Cerebellar nuclear complex (tissue), 1 donor: Measurements from ENCODE around the gene C17orf67.

Experiments used
- DNase-seq, 2 experiments: peaks; one replicate each; lab custom pipeline; 2025; lab: John Stamatoyannopoulos, UW

The C17orf67 gene

DNA sequence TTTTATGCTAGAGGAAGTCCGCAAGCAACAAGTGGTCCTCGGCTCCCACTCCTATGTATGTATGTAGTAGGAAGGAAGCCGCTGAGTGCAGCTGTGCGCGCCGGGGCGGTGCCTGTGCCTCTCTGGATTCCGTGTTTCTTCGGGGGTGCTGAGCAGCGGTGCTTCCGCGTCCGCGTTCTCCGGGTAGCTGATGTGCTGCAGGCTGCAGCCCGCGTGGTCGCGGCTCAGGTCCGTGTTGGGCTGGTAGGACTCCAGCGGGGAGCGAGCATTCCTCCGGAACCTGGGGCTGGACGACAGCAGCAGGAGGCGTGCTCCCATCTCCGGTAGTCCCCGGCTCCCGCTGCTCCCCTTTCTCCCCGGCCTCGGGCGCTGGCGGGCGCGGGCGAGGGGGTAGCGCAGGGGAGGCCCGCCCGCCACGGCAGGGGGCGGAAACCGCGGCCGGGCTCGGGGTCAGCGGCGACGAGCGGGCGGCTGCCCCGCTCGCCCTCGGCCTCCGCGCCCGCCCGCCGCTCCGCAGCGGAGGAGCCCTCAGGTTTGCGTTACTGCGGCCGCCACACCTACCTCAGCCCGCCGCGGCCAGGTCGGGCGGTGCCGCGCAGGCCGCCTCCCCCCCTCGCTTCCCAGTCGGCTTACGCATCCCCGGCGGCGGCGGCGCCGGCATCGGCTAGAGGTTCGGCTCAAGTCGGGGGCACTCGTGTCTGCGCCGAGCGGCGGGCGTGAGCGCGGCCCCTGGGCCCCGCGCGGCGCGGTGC is 487 bp downstream of the C17orf67 start:
- no peak for DNase-seq

DNA sequence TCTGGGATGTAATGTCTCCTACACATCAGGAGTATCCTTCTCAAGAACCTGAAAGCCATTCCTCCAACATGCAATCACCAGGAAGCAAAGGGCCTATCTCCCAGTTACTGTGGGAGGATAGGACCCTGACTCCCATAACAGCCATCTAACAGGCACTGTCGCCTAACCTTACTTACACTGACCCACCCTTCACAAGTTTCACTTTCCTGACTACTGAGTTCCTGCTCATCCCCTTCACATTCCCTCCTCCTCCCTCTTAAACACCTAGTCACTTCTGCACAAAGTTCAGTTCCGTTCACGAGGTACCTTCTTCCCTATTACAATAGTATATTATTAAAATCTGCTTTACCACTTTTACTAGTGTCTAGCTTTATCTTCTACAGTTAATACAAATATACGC is 1.3 kb downstream of the C17orf67 start:
- no peak for DNase-seq

DNA sequence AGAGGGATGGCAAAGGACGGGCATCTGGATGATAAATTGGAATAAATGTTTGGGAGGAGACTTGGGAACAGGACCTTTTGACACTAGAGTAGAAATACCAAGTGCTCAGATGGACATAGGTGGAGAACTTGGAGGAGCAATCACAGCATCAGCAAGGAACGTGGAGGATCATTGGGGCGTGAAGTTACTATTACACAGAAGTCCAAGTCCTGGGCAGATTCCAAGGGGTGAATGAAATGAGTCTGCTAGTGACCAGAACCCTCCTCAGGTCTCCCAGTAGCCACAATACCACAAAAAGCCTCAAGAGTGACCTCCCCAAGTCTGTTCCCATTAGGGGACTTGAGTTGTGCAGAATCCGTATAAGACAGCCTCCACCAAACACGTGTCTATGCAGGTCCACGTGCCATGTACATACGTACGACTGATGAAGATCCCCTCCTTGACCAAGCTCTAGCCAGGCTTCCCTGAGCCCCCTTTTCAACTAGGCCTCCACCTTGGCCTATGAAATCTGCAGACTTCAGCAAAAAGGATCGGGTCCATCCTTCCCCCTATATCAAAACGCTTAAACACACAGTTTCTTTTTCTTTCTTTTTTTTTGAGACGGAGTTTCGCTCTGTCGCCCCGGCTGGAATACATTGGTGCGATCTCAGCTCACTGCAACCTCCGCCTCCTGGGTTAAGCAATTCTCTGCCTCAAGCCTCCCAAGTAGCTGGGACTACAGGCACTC is 2.2 kb downstream of the C17orf67 start:
- no peak for DNase-seq

DNA sequence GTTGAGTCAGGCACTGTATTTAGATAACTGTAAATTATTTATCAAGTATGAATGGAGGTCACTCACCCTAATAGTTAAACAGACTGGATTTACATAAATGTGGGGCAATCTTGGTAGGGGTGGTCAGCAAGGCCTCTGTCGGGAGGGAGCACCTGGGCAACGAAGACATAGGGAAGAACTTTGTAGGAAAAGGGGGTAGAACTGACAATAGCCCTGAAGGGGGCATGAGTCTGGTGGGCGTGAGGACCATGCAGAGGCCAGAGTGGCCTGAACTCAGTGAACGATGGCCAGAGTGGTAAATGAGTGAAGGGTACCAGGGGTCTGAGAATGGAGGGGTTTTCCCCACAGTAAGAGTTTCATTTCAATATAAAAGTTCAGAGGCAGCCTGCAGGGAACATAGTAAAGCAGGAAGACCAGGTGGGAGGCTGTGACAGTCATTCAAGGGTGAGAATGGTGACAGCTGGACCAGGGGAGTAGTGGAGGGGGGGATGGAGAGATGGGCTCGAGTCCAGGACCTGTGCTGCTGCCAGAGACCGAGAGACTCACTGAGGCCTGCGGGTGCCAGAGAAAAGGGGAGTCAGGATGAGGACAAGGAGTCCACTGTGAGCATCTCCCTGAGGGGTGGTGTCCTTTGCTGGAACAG is 2.9 kb downstream of the C17orf67 start:
- DNase-seq = no peak

DNA sequence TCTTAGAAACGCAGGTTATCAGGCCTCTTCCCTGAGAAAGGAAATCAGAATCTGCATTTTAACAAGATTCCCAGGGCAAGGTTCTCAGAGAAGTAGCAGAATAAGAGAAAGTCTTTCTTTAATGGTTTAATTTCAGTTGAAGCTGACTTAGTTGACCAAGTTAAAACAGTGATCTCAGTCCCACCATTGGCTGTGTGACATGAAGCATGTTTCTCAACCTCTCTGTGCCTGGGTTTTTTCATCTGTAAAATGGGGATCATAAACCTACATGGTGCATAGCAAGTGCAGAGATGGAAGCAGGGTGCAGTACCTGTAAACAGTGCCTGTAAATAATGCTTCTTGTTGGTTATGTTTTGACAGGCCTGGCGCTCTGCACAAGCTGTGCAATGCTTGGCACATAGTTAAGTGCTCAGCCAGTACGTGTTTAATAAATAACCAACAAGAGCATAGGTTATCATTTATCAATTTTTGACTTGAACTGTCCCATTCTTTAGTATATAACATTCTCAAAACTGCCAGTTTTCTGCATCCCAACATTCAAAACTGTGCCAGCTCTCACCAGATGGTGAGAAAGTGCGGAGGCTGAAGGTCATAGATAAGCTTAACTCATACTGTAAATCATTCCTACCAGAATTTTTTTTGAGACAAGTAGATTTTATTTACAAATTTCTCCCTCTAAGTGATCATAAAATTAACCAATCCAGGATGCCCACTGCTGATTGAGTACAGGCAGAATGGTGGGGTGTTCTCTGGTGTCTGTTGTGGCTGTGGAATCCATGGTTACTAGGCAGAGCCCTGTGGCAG is 6.9 kb downstream of the C17orf67 start:
- no peak for DNase-seq

DNA sequence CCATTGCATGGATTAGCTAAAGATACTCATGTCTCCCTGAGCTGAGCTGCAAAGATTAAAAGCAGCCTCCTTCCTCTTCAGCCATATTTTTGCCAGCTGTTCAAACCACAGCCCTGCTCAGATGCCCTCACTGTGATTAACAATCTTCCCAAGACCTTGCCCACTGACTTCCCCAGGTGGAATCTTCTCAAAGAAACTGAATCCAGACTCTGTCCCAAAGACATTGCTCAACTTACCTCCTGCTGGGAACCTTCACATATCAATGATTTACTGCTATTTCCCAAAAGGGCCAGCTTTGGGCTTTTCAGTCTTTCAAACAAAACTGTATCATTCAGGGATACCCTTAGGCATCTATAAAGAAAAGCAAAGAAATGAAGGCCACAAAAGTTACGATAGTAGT is 9.2 kb downstream of the C17orf67 start:
- DNase-seq = no peak

DNA sequence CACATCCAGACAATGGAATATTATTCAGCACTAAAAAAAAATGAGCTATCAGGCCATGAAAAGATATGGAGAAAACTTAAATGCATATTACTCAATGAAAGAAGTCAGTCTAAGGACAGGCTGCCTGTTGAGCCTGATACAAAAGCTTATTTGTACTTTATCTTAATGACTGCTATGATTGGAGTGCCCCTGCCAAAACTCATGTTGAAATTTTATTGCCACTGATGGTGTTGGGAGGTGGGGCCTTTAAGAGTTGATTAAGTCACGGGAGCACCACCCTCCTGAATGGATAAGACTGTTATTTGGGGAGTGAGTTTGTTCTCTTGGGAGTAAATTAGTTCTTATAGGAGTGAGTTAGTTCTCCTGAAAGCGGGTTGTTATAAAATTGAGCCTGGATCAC is 9.9 kb downstream of the C17orf67 start:
- DNase-seq = no peak

DNA sequence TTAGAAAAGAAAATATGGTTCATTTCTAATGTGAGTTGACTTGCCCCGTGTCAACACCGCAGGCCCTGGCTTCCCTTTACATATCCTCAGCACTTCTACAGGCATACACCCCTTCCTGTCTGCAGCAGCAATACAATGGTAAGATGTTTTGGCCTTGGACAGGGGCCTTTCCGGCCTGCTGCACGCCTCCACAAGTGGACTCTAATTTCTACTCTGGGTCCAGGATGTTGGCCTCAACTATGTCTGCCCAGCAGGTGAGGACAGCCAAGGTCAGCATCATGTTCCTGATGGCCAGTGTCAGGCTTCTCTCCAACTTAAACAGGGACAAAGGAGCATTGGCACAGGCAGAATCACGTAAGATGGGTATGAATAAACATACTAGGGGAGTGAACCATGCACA is 11.0 kb downstream of the C17orf67 start:
- DNase-seq = no peak

DNA sequence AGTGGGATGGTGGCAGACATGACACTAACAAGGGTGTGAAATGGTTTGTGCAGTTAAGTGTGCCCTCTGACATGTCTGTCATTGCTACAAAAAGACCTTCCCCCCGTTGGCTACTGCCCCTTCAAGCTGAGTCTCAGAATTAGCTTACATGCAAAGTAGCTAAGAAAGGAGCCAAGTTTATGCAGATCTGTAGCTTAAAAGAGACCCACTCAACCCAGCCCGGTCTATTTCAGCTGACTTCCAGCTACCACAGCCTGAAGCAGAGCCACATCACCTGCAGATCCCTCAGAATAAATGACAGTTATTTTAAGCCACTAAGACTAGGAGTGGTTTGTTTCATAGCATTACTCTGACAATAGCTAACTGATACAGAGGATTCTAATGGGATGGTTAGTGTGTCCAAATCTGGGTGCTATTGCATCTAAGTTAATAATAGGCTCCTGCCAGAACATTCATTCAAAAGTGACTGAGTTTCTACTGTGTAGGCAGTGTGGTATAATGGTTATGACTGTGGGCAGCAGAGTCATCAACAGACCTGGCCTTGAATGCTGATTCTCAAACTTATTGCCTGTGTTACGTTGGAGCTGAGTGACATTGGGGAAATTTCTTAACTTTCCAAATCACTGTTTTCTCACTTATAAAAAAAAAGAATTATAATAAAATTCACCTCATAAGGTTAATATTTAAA is 11.7 kb downstream of the C17orf67 start:
- no peak for DNase-seq

DNA sequence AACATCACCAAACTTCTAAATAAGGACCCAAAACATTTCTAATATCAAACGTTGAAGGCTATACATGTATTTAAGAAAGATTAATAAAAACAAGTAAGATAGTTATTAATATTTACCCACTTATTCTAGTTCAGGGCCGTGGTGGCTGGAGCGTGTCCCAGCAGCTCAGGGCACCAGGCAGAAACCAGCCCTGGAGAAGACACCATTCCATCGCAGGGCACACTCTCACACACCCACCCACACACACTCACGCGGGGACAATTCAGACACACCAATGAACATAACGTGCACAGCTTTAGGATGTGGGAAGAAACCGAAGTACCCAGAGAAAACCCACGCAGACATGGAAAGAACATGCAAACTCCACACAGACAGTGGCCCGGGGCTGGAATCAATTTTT is 13.5 kb downstream of the C17orf67 start:
- no peak for DNase-seq

DNA sequence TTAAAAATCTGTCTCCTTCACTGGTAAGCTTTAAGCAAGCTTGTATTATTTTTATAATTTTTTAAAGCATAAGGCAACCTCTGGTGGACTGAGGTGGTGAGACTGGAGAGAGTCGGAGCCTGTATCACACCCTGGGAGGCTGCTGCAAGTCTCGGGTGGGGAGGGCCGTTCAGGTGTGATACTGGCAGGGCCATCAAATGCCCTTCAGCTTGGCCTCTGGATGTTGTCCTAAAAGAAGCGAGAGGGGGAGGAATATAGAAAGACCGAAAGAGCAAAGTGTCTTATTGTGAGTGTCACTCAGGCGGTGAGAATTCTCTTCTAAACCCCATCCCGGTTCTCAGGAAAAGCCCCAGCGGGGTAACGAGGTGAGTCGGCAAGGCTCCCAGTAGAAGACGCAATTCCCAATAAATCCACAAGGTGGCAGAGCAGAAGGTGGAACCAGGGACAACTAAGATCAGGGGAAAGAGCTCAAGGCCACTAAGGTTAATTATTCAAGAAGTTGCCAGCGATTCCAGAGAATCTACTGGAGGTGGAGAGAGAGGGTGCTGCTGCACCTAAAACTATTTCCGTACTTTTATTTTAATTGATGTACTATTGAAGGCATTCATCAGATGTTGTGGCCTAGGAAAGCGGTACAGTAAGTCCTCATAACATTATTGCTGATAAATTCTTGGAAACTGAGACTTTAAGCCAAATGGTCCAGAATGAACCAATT is 14.1 kb downstream of the C17orf67 start:
- DNase-seq = peak in 1 of 2 experiments; percentile 24

DNA sequence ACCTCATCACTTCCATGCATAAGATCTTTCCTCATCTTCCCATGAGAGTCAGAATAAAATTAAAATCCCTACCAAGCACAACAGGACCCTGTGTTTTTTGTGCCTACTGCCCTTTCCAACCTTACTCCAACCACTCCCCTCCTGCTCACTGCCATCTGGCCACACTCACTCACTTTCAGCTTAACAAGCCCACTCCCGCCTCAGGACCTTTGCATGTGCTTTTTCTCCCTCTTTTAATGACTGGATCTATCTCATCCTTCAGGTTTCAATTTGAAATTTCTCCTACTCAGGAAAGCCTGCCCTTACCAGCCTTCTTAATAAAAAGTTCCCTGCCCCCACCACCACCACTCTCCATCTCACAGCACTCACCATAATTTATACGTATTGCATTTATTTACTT is 14.7 kb downstream of the C17orf67 start:
- DNase-seq = no peak

DNA sequence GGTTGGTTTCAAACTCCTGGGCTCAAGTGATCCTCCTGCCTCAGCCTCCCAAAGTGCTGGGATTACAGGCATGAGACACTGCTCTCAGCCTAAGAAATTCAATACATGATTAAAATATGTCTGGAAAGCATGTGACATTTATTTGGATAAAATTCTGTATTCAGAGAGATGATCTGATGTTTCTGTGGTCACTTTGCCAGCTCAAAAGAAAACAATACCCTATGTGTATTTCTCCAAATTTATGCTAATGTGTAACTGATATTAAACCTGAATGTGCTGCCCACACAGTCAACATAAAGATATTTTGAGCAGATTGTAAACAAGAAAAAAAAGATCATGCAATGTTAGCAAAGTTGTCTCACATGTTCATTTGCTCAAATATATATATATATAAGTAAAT is 16.7 kb downstream of the C17orf67 start:
- DNase-seq = no peak

DNA sequence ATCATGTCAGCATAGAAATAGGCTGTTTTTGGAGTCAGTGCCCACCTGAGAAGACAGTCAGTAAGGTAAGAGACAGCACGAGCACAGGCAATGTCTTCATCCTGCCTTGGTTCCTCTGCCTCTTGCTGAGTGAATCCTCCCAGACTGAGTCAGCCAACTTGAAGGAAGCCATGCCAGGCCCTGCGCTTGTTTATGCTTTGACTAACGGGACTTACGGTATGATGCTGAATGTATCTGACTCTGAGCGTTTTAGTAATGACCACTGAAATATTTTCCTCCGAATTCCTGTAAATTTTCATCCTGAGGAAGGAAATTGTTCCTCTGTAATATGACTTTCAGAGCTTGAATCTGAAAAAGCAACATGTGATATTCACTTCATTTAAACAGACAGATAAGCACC is 18.0 kb downstream of the C17orf67 start:
- DNase-seq = no peak

DNA sequence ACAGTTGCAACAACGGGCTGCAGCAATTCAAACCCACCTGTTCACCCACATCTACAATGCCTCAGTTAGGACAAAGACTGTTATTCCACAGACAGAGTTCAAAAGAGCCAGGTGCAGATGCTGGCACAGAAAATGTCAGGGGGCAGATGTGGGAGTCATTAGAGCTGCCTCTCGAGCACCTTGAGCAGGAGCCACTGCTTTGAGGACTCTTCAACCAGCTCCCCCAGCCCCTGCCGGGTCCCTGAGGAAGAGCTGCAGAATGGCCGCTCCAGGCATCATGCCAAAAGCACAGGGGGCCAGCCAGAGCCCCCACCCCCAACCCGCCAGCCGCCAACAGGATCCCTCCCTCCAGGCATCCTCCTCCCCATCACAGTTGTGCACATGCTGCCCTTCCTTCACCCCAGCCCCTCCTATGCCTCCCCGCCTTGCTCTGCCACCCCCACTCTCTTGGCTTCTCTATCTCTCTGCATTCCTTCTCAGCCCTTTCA is 20.8 kb downstream of the C17orf67 start:
- no peak for DNase-seq

DNA sequence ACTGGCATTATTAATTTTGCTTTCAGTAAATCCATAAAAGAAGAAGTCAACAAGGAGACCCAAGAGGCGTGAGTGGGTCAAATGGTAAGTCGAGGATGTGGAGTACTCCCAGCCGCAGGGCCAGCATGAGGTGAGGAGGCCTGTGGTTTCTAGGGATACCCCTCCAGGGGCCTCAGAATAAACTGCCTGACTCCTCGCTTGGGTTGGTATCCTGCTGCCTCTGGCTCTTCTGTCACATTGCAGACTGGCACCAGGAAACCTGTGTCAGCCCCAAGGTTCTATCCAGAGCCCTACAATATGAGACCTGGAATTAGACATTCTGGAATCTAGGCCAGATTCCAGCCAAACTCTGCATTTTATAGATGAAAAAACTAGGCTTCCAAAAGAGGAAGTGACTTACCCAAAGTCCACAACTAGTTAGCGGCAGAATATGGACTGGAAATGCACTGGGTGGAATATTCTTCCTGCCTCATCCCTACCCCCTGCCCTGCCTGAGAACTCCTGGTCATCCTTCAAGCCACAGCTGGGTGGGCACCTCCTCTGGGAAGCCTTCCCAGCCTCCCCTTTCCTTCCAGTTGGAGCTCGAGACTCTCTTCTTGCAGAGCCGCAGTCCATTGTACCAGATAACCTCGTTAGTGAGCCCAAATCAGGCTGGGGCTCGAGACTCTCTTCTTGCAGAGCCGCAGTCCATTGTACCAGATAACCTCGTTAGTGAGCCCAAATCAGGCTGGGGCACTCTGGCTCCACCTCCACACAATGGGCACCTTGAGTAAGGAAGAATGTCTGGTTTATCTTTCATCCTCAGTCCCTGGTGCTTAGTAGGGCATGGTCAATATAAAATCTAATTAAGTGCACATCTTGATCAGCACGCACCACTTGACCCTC is 22.6 kb downstream of the C17orf67 start:
- no peak for DNase-seq

DNA sequence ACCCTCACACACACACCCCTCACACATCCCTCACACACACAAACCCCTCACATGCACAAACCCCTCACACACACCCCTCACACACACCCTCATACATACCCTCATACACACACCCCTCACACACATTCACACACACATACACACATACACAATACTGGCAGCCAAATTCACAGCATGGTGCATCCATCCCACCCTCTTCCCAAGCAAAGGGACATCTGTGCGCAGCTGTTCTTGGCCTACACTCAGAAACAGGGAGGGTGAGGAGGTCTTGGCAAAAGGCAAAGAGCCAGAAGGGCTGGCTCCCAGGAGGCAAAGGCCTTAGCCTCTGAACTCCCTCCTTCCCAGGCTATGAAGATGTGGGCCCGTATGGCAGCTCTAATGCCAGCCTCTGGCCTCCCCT is 23.4 kb downstream of the C17orf67 start:
- no peak for DNase-seq

DNA sequence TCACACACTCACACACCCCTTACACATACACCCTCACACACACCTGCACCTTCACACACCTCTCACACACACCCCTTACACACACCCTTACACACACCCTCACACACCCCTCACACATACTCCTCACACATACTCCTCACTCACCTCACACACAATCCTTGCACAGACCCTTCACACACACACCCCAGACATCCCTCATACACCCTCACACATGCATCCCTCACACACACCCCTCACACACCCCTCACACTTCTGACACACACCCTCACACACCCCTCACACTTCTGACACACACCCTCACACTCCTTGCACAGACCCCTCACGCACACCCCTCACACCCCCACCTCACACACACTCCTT is 23.9 kb downstream of the C17orf67 start:
- DNase-seq = no peak

DNA sequence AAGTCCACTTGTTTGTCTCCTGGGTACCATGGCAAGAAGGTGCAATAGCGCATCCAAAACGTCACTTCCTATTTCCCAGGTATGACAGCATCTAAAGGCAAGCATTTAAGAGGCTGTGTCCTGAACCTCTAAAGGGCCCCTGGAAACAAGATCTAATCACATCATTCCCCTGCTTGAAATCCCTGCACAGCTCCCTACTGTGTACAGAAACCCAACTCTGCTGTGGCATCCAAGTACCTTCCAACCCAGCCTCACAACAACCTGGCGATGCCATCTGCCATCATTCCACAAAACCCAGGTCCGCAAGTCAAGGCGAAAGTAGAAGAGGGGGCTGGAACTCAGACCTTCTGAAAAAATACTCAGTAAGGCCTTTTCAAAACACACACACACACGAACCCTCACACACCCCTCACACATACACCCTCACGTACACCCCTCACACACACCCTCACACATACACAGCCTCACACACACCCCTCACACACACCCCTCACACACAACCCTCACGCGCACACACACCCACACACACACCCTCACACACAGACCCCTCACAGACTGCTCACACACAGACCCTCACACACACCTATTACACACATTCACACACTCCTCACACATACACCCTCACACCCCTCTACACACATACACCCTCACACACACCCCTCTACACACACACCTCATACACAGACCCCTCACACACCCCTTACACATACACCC is 24.5 kb downstream of the C17orf67 start:
- no peak for DNase-seq
